Stimulated activated naive CD4-positive, alpha-beta T cell treated with Interleukin-2 at 50 U/mL for 16 hours (primary cell): ENCODE results near the gene METRN.
"Not testable (repeated sequence)": the region's sequence is repeated elsewhere in the genome, so short reads cannot be mapped to it uniquely, and the experiment has no call there.

Experiments
- DNase-seq: peaks from one replicate; lab custom pipeline; 2025; lab: John Stamatoyannopoulos, UW

Gene METRN

GRCh38 chr16:691242-691641, 23.7 kb upstream of the METRN start:
- not testable (repeated sequence) for DNase-seq

DNA sequence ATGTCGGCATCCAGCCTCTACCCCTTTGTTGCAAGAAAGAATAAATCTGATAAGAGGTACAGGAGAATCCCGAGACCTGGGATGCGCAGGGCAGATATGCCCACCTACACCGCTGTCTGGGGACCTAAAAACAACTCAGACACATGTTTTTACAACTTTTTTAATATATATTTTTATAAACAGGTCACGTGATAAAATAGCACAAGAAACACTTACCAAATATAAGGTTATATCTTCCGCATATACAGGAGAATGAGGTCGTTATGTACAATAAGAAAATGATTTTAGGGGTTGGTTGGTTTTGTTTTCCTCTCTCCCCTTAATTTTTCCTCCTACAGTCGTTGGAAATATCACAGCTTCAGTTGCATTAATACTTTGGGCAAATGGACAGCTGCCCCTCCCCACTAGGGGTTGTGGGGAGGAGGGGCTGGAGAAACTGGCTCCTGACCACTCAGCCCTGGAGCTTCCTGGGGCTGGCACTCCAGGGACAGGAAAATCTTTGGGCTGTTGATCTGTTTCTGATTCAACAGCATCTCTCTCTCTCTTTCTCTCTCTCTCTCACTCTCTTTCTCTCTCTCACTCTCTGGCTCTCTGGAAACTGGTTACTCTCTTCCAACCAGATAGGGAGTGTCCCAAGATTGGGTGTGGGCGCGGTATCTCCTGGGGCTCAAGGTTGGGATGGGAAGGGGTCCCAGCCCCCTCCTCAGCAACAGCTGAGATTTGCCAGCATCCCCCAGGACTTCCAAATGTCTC, 22.4 kb upstream of the METRN start:
- no peak for DNase-seq

DNA sequence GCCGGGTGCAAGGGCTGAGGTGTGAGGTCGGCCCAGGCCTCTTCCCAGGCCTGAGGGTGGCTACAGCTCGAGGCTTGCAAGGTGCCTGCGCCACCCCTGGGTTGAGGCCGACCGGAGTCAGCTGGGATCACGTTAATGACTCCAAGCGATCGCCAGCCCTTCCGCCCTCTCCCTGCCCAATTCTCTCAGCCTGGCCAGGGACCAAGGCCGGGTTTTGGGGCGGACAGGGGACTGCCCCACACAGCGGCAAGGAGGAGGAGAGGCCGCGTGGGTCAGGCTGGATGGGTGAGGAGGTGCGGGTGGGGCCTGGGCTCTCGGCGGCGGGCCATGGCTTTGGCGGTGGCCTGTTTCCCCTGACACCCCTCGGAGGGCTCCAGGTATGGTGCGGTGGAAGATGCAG, 21.6 kb upstream of the METRN start:
- DNase-seq, result no peak

DNA sequence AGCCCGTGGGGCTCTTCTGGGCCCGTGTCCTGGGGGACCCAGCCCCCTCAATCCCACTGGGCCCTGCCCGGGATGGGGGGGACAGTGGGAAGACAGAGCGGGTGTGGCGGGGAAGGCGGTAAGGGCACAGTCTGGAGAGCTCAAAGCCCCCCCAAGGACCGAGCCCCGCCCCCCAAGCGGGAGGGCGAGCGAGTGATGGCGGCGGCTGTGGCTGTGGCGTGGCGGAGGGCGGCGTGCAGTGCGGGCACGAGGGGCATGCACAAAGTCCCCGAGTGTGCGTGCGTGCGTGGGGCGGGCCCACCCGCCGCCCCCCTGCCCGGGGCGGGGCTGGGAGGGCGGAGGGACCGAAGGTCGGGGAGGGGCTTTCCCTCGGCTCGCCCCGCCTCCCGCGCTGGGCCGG, 21.2 kb upstream of the METRN start:
- DNase-seq, result no peak

DNA sequence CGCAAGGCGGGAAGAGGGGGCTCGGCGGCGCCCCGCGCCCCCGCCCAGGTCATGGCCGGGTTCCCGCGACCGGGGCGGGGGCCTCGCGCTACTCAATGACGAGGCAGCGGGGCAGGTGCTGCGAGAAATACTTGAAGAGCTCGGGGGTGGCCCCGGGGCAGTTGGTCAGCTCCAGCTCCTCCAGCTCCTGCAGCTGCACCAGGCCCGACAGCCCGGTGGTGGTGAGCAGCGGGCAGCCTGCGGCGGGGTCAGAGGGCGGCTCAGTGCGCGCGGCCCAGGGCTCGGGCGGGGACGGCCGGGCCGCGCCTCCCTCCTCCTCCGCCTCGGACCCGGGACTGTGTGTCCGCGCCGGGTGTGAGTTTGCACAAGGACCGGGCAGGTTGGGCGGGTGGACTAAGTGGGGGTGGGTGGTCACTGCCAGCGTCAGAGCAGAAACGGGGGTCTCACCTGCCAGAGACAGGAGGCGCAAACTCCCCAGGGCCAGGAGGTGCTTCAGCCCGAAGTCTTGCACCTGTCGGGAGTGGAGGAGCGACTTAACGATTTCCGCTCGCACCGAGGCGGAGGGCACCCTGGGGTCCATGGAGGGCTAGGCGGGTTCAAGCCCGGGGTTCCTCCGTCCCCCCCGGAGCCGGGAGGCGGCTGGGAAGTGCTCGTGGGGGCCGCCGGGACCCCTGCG, 20.6 kb upstream of the METRN start:
- DNase-seq, result no peak

DNA sequence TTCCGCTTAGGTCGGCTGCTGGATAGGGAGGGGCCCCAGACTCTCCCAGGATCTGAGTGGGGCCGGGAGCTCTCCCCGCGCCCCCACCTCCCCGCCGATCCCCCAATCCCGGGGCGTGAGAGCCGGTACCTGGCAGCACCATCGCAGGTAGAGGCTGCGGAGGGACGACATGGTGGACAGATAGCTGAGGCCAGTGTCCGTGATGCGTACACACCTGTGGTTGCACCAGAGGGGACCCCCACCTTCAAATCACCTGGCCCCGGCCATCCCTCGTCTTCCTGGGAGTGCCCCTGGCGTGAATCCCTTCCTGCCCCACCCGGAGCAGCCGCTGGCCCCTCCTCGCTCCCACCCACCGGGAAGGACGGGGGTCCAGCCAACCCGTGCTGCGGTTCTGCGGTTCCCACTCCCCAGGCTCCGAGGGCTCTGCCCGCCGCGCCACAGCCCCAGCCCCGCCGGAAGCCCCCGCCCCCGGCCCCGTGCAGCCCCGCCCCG, 20.0 kb upstream of the METRN start:
- DNase-seq, result no peak

GRCh38 chr16:695355-696089, 19.4 kb upstream of the METRN start:
- peak; percentile 68 for DNase-seq

DNA sequence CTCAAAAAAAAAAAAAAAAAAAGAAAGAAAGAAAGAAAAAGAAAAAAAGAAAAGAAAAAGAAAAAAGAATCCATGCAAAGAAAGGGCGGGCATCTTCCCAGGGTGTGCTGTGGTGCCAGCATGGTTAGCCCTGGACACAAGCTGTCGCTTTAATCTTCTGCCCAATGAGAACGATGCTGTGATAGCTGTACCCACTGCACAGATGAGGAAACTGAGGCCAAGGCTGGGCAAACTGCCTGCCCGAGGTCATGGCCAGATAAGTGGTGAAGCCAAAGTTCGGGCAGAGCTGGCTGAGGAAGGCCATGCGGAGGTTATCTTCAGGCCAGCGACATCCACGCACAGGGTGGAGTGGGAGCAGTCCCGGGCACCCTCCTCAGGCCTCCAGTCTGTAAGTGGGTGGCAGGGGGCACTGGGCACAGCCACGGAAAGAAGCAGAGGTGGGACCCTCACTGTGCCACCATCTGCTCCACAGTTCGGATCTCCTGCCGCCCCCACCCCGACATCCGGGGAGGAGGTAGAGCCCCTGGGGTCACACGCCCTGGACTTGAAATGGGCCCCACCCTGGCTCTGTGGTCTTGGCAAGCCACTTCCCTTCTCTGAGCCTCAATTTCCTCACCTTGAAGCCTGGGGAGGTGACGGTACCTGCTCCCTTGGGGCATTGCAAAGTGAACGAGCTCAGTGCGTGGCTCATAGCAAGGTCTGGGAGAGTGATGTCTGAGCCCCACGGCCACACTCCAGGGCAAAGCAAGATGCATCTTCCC, 15.8 kb upstream of the METRN start:
- no peak for DNase-seq

GRCh38 chr16:700684-701584, 14.0 kb upstream of the METRN start:
- DNase-seq, result peak; percentile 27

GRCh38 chr16:702341-702740, 12.6 kb upstream of the METRN start:
- DNase-seq, result no peak

DNA sequence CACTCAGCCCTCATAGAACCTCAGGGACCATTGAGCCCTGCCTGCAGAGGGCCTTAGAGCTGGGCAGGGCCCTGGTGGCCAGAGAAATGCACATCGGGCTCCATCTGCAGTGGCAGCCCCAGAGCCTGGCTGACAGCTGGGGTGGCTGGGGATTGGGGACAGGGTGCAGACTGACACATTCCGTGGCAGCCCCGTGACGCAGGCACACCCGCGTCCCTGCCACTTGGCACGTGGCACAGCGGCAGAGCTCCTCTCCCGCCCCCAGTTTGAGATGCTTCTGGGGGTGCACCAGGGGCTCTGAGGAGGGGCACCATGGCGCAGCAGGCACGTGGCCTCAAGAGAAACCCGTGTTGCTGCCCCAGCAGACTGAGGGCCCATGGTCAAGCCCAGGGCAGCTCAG, 11.5 kb upstream of the METRN start:
- no peak for DNase-seq

DNA sequence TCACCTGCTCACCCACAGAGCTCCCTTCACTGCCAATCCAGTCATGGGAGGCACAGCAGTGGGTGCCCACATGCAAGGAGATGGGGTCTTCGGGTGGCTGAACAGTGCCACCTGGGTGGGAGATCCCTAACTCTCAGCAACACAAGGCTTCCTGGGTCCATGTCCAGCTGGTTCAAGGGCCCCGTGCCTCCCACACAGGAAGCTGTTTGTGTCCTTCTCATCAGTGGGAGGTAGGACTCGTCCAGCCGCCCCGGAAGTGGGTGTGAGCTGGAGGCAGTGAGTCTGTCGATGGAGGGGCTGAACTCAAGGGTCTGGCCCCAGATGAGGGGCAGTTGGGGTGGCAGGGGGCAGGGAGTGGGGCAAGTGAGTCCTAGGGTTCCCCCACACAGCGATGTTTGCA, 10.9 kb upstream of the METRN start:
- DNase-seq, result no peak

GRCh38 chr16:704552-705380, 10.2 kb upstream of the METRN start:
- DNase-seq, result no peak

DNA sequence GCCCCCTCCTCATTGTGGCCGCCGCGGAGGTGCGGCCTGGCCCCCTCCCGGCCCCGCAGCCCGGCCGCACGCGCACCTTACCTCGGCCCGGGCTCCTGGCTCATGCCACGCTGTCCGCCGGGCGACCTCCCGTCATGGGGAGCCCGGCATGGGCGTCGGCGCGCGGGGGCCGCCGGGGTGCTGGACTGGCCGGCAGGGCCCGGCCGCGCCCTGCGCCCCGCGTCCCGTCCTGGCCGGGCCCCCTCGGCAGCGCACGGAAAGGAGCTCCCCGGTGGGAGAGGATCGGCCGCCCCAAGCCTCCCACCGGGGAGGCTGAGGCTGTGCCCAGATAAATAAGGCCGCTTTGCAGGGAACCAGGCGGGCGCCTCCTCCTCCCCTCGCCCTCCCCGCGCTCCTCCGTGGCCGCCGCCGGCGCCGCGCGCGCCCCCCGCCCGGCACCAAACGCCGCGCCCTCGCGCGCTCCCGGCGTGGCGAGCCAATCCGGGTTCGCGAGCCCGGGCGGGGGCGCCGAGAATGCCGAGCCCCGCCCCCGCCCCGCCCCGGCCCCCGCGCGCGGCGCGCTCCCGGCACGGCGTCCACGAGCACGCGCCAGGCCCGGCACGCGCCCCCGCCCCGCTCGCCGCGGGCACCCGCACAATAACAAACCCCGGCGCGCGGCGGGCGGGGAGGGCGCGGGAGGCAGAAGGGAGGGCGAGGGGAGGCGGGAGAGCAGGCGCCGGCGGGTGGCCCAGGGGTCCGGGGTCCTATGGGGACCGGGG, 9.3 kb upstream of the METRN start, which contains the start of gene FBXL16:
TSS of gene FBXL16 (minus strand) at position 371 of the 758 bp plus-strand sequence. CDS start 8,396 bp downstream, outside the sequence.
- no peak for DNase-seq

- no peak for DNase-seq
Measured at GRCh38 chr16:706189-707061, 8.5 kb upstream of the METRN start.

GRCh38 chr16:707062-707538, 7.8 kb upstream of the METRN start:
- no peak for DNase-seq

DNA sequence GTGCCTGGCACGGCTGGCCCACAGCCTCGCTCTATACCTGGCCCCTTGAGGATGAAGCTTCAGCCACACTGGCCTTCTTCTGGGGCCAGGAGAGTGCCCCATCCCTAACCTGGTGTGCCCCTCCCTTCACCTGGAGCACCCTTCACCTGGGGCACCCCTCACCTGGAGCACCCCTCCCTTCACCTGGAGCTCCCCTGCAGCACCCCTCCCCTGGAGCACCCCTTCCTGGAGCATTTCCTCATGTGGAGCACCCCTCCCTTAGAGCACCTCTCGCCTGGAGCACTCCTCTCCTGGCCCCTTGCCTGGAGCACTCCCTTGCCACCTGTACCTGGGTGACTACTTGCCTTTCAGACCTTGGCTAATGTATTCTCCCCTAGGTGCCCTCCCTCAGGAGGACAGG, 6.9 kb upstream of the METRN start:
- DNase-seq, result no peak

DNA sequence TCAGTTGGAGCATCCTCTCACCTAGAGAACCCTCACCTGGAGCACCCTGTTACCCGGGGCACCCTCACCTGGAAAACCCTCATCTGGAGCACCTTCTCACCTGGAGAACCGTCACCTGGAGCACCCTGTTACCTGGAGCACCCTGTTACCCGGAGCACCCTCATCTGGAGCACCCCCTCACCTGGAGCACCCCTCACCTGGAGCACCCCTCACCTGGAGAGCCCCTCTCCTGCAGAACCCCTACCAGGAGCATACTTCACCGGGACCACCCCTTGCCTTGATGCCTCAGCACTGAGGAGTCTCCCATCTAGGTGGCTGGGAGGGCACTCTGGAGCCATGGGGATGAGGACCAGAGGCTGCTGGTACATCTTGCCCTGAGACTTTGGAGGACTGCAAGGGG, 6.0 kb upstream of the METRN start:
- DNase-seq, result no peak
